ENCODE data around the gene ATP2C2. TPM values are rescaled to one million over a fixed set of nuclear protein-coding genes. Genes with fewer than 3 reads are reported as not detected.

ATP2C2 gene
- total RNA-seq, 1 experiment from 2014 or later, result 4.3 TPM

DNA sequence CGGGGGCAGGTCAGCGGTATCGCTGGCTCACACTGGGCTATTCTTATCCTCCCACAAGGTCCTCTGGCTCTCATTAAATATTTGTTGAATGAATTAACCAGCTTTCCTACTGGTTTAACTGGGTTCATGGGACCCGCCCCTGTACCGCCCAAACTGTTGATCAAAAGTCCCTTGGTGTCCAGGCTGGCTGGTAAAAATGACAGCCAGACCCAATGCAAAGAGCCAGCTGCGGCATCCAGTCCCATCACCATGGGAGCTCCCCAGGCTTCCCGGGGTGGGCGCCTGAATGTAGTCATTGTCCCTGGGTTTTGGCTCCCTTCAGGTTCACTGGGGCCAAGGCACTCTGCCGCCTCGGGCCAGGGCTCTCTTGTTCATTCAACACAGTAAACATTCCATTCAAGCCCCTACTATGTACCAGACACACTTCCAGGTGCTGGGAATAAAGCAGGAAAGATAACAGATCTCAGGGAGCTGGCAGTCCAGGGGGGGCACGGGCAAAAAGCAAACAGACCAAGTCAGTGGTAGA lies 11.7 kb upstream of the ATP2C2 start:
- H3K9me3 Mint-ChIP-seq, result no peaks in the 10 kb centered on the region
- H3K27me3 Mint-ChIP-seq (ENCODE audit: low read depth), result no peaks in the 10 kb centered on the region
- H3K4me1 Mint-ChIP-seq, result peaks cover 8% of the 10 kb centered on the region
- no peak overlapping the region for H3K27ac Mint-ChIP-seq
- ChIA-PET POLR2A (no interaction called here), CTCF (interaction anchor here (0.7 to 2.0 kb wide), 2 partner anchors 19 to 49 kb away, joined by 3 to 5 read pairs; no protein-coding TSS in a partner anchor)
- H3K4me3 Mint-ChIP-seq, result no peak overlapping the region
- TF ChIP-seq, protein P1, sequence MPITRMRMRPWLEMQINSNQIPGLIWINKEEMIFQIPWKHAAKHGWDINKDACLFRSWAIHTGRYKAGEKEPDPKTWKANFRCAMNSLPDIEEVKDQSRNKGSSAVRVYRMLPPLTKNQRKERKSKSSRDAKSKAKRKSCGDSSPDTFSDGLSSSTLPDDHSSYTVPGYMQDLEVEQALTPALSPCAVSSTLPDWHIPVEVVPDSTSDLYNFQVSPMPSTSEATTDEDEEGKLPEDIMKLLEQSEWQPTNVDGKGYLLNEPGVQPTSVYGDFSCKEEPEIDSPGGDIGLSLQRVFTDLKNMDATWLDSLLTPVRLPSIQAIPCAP (CRISPR knock-in tag; IDR thresholded peaks at IDR 0.05), result no peak
- TF ChIP-seq ATF1 (CRISPR knock-in tag; IDR thresholded peaks at IDR 0.05) (no peak), MYBL2 (CRISPR knock-in tag; IDR thresholded peaks at IDR 0.05) (no peak), NR3C1 (CRISPR knock-in tag; conservative IDR thresholded peaks at IDR 0.05; ENCODE audit: low read depth) (no peak), ZNF263 (CRISPR knock-in tag; IDR thresholded peaks at IDR 0.05; ENCODE audit: low read depth) (no peak), FOXJ3 (CRISPR knock-in tag; IDR thresholded peaks at IDR 0.05; ENCODE audit: borderline replicate concordance) (no peak), CREM (CRISPR knock-in tag; IDR thresholded peaks at IDR 0.05) (no peak), ZNF416 (CRISPR knock-in tag; IDR thresholded peaks at IDR 0.05) (no peak), SOX15 (CRISPR knock-in tag; IDR thresholded peaks at IDR 0.05) (no peak), TEAD4 (CRISPR knock-in tag; IDR thresholded peaks at IDR 0.05) (no peak), NFYB (CRISPR knock-in tag; conservative IDR thresholded peaks at IDR 0.05; ENCODE audit: low read depth) (no peak)
- TF ChIP-seq, protein P2, sequence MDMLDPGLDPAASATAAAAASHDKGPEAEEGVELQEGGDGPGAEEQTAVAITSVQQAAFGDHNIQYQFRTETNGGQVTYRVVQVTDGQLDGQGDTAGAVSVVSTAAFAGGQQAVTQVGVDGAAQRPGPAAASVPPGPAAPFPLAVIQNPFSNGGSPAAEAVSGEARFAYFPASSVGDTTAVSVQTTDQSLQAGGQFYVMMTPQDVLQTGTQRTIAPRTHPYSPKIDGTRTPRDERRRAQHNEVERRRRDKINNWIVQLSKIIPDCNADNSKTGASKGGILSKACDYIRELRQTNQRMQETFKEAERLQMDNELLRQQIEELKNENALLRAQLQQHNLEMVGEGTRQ (CRISPR knock-in tag; IDR thresholded peaks at IDR 0.05), result no peak
- TF ChIP-seq, protein P3, sequence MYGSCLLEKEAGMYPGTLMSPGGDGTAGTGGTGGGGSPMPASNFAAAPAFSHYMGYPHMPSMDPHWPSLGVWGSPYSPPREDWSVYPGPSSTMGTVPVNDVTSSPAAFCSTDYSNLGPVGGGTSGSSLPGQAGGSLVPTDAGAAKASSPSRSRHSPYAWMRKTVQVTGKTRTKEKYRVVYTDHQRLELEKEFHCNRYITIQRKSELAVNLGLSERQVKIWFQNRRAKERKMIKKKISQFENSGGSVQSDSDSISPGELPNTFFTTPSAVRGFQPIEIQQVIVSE (CRISPR knock-in tag; IDR thresholded peaks at IDR 0.05; ENCODE audit: borderline replicate concordance), result no peak
- TF ChIP-seq, protein P4, sequence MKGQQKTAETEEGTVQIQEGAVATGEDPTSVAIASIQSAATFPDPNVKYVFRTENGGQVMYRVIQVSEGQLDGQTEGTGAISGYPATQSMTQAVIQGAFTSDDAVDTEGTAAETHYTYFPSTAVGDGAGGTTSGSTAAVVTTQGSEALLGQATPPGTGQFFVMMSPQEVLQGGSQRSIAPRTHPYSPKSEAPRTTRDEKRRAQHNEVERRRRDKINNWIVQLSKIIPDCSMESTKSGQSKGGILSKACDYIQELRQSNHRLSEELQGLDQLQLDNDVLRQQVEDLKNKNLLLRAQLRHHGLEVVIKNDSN (CRISPR knock-in tag; IDR thresholded peaks at IDR 0.05), result no peak
- TF ChIP-seq, protein P5, sequence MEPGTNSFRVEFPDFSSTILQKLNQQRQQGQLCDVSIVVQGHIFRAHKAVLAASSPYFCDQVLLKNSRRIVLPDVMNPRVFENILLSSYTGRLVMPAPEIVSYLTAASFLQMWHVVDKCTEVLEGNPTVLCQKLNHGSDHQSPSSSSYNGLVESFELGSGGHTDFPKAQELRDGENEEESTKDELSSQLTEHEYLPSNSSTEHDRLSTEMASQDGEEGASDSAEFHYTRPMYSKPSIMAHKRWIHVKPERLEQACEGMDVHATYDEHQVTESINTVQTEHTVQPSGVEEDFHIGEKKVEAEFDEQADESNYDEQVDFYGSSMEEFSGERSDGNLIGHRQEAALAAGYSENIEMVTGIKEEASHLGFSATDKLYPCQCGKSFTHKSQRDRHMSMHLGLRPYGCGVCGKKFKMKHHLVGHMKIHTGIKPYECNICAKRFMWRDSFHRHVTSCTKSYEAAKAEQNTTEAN (CRISPR knock-in tag; IDR thresholded peaks at IDR 0.05), result no peak
- TF ChIP-seq, protein P6, sequence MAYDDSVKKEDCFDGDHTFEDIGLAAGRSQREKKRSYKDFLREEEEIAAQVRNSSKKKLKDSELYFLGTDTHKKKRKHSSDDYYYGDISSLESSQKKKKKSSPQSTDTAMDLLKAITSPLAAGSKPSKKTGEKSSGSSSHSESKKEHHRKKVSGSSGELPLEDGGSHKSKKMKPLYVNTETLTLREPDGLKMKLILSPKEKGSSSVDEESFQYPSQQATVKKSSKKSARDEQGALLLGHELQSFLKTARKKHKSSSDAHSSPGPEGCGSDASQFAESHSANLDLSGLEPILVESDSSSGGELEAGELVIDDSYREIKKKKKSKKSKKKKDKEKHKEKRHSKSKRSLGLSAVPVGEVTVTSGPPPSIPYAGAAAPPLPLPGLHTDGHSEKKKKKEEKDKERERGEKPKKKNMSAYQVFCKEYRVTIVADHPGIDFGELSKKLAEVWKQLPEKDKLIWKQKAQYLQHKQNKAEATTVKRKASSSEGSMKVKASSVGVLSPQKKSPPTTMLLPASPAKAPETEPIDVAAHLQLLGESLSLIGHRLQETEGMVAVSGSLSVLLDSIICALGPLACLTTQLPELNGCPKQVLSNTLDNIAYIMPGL (CRISPR knock-in tag; IDR thresholded peaks at IDR 0.05), result no peak
- no peaks in the 10 kb centered on the region for H3K36me3 Mint-ChIP-seq
- DNase-seq (ENCODE audit: low spot score) (no peak), ATAC-seq (no peak)

DNA sequence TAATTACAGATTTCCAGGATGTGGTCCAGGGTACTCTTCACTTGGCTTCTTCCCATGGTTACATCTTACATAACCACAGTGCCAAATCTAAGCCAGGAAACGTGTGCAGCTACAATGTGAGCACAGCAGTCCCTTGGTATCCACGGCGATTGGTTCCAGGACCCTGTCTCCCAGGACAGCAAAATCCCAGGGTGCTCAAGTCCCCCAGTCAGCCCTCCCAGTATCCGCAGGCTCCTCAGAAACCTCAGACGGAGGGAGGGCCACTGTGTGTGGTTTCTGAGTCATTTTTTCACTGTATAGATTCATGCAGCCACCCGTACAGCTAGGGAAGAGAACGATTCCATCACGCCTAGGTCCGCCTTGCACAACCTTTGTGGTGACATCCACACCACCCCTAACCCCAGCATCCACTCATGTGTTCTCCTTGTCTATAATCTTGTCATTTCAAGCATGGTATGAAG lies 11.1 kb upstream of the ATP2C2 start:
- ChIA-PET CTCF (interaction anchor here (0.7 to 2.0 kb wide), 2 partner anchors 18 to 49 kb away, joined by 3 to 5 read pairs; no protein-coding TSS in a partner anchor), POLR2A (no interaction called here)
- DNase-seq (ENCODE audit: low spot score), result no peak
- H3K9me3 Mint-ChIP-seq, result no peaks in the 10 kb centered on the region
- H3K4me1 Mint-ChIP-seq, result peaks cover 10% of the 10 kb centered on the region
- no peaks in the 10 kb centered on the region for H3K36me3 Mint-ChIP-seq
- no peak overlapping the region for H3K4me3 Mint-ChIP-seq
- H3K27me3 Mint-ChIP-seq (ENCODE audit: low read depth), result no peaks in the 10 kb centered on the region
- no peak overlapping the region for H3K27ac Mint-ChIP-seq
- no peak for ATAC-seq
- TF ChIP-seq SOX15 (CRISPR knock-in tag; IDR thresholded peaks at IDR 0.05), result no peak
- no peak for TF ChIP-seq CREM (CRISPR knock-in tag; IDR thresholded peaks at IDR 0.05)
- TF ChIP-seq OVOL2 (CRISPR knock-in tag; IDR thresholded peaks at IDR 0.05; ENCODE audit: borderline replicate concordance), result no peak
- TF ChIP-seq EMX1 (CRISPR knock-in tag; IDR thresholded peaks at IDR 0.05), result no peak
- TF ChIP-seq, protein P1 (CRISPR knock-in tag; IDR thresholded peaks at IDR 0.05), result no peak
- no peak for TF ChIP-seq GTF2I (CRISPR knock-in tag; conservative IDR thresholded peaks at IDR 0.05)
- no peak for TF ChIP-seq FOXP1 (CRISPR knock-in tag; IDR thresholded peaks at IDR 0.05; ENCODE audit: borderline replicate concordance)
- no peak for TF ChIP-seq JUN (CRISPR knock-in tag; IDR thresholded peaks at IDR 0.05)
- no peak for TF ChIP-seq GRHL2 (CRISPR knock-in tag; IDR thresholded peaks at IDR 0.05; ENCODE audit: insufficient replicate concordance, severe bottlenecking)
- TF ChIP-seq, protein P7, sequence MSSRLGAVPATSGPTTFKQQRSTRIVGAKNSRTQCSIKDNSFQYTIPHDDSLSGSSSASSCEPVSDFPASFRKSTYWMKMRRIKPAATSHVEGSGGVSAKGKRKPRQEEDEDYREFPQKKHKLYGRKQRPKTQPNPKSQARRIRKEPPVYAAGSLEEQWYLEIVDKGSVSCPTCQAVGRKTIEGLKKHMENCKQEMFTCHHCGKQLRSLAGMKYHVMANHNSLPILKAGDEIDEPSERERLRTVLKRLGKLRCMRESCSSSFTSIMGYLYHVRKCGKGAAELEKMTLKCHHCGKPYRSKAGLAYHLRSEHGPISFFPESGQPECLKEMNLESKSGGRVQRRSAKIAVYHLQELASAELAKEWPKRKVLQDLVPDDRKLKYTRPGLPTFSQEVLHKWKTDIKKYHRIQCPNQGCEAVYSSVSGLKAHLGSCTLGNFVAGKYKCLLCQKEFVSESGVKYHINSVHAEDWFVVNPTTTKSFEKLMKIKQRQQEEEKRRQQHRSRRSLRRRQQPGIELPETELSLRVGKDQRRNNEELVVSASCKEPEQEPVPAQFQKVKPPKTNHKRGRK (CRISPR knock-in tag; IDR thresholded peaks at IDR 0.05; ENCODE audit: borderline replicate concordance), result no peak

All from WTC11 (cell line).